Cardiac fibroblast (primary cell): ENCODE results near the gene HNMT.
A peak's percentile ranks its signal among the peaks of the same experiment; 100 is the strongest.

Source experiments
- DNase-seq, 2 donors: peaks; one replicate each; pipeline versions ENCODE4 v3.0.0 to v3.0.0-alpha.2; 2010; ENCODE audit warnings: low read depth in 2 of 2
- H3K4me3 ChIP-seq, 2 donors: replicated peaks in 1 of 2; 1 replicate in 1 of 2; 2 replicates in 1 of 2; pipeline ENCODE4 v1.5.1; 2011; ENCODE audit warnings: low read depth in 2 of 2, low read length in 2 of 2, mild to moderate bottlenecking in 2 of 2, moderate library complexity in 1 of 2
- CTCF ChIP-seq: IDR thresholded peaks from one replicate; pipeline ENCODE4 v1.5.1; 2011; ENCODE audit warnings: low read depth, mild to moderate bottlenecking, low read length, inconsistent platforms

HNMT gene

GRCh38 chr2:138017824-138018223, 53.6 kb downstream of the HNMT start:
- H3K4me3 ChIP-seq, result no peak overlapping the region
- DNase-seq, result no peak
- no peak for TF ChIP-seq CTCF

GRCh38 chr2:138018866-138019688, 54.8 kb downstream of the HNMT start:
- H3K4me3 ChIP-seq, result no peak overlapping the region
- TF ChIP-seq CTCF, result no peak
- no peak for DNase-seq

- H3K4me3 ChIP-seq, result no peak overlapping the region
- no peak for TF ChIP-seq CTCF
Measured at GRCh38 chr2:138020432-138020831, 56.2 kb downstream of the HNMT start.

GRCh38 chr2:138021154-138021553, 56.9 kb downstream of the HNMT start:
- no peak overlapping the region for H3K4me3 ChIP-seq
- no peak for TF ChIP-seq CTCF
- DNase-seq, result no peak

More at GRCh38 chr2:138020432-138020831, 56.2 kb downstream of the HNMT start:
- no peak for DNase-seq

GRCh38 chr2:138023298-138023697, 59.0 kb downstream of the HNMT start:
- TF ChIP-seq CTCF, result no peak
- H3K4me3 ChIP-seq, result no peak overlapping the region
- DNase-seq, result peak in 1 of 2 donors; percentile 10

GRCh38 chr2:138023976-138024375, 59.7 kb downstream of the HNMT start:
- no peak for DNase-seq
- no peak for TF ChIP-seq CTCF
- H3K4me3 ChIP-seq, result no peak overlapping the region
